Limb (tissue), 2 donors: ENCODE measurements around the gene ASB1.

Source experiments
- DNase-seq, 2 donors: peaks; one replicate each; pipeline ENCODE4 v3.0.0-alpha.2; 2016; ENCODE audit errors: extremely low spot score in 2 of 2

ASB1 gene

GRCh38 chr2:238466243-238466756 is 39.6 kb downstream of the ASB1 start:
- DNase-seq = peak; percentile 42 to 57

GRCh38 chr2:238467062-238467461 is 40.3 kb downstream of the ASB1 start:
- no peak for DNase-seq

DNA sequence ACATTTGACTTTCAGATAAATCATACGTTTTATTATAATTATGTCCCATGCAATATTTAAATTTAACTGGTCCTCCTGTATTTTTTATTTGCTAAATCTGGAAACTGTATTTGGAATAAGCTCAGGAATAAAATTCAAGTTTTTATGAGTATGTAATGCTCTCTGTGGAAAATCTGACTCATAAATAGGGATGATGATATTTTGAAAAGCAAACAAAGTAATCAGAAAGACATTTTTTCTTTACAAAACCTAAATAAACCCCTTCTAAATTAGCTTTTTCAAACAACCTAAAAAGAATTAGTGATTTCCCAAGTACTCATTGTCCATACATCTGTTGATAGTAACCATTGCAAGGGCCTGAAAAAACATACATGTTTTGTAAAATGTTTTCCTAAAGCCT is 41.1 kb downstream of the ASB1 start:
- no peak for DNase-seq

- no peak for DNase-seq
Measured at GRCh38 chr2:238469155-238469554, 42.4 kb downstream of the ASB1 start.

DNA sequence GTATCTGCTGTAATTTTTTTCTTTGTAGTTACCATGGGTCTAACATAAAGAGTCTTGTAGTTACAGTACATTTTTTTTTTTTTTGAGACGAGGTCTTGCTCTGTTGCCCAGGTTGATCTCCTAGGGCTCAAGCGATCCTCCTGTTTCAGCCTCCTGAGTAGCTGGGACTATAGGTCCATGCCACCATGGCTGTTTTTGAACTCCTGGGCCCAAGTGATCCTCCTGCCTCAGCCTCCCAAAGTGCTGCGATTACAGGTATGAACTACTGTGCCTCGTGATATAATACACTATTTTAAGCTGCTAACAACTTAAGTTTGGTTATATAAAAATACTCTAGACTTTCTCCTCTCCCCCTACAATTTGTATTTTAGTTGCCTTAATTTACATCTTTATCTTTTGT is 46.3 kb downstream of the ASB1 start:
- DNase-seq = no peak

- DNase-seq = no peak
Measured at GRCh38 chr2:238473523-238473922, 46.8 kb downstream of the ASB1 start.

DNA sequence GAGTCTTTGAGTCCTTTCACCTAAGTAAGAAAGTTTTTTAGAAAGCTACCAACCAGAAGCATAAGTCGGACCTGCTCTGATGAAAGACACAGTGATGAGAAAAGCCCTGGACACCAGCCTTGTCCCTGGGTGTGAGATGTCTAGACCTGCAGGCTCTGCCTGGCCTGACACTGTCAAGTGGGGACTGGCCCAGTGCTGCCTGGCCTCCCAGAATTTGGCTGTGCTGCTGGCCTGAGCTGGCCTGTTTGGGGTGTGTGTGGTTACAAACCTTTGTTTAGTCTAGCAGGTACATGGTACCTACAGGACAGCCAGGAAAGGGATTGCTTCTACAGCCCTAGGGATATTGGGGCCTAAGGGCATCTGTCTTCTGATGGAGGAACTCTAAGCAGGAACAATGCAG is 48.3 kb downstream of the ASB1 start:
- no peak for DNase-seq

- no peak for DNase-seq
Measured at GRCh38 chr2:238475566-238475965, 48.8 kb downstream of the ASB1 start.

GRCh38 chr2:238476258-238476657 is 49.5 kb downstream of the ASB1 start:
- DNase-seq = no peak

DNA sequence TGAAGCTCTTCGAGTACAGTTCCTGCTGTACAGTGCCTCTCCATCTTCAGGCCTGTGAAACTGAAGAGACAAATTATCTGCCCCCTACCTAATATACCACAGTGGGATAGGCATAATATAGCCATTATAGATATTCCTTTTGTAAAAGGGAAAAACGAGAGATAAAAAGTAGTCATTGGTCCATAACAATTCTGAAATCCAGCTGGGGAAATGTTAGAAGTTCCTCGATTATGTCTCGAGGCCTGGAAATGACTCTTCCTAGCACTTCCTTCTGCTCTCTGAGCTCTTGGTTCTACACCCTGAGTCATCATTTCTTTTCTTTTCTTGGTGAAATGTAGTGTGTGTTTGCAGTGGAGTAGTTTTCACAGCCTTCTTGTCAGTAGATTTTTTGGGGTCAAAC is 51.5 kb downstream of the ASB1 start:
- no peak for DNase-seq

DNA sequence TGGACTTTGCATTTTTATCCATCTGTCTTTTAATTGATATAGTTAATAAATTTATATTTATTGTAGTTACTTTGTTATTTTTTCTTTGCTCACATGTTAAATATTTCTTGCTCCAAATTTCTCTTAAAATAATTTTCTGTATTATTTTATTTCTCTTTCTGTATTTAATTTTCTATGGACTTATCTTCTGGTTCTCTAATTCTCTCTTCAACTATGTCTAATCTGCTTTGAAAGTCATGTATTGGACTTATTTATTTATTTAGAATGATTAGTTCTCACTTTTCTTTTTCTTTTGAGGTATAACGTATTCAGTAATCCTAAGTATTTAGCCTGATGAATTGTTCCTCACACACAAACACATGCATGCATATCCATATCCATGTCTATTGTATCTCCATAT is 53.1 kb downstream of the ASB1 start:
- DNase-seq = no peak

- no peak for DNase-seq
Measured at GRCh38 chr2:238483021-238483420, 56.3 kb downstream of the ASB1 start.

- no peak for DNase-seq
Measured at GRCh38 chr2:238483656-238484055, 56.9 kb downstream of the ASB1 start.

- DNase-seq = no peak
Measured at GRCh38 chr2:238484522-238485452, 58.1 kb downstream of the ASB1 start.

DNA sequence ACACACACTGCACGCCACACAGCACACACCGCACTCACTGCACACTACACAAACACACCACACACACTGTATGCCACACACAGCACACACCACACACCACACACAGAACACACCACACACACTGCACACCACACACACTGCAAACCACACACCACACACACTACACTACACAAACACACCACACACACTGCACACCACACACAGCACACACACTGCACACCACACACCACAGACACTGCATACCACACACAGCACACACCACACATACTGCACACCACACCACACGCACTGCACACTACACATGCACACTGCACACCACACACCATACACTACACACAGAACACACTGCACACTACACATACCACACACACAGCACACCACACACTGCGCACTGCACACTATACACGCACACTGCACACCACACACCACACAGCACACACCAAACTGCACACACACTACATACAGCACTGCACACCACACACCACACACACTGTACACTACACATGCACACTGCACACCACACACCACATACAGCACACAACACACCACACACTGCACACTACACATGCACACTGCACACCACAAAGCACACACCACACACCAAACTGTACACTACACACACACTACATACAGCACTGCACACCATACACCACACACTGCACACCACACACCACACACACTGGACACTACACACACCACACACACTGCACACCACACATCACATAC is 59.6 kb downstream of the ASB1 start:
- no peak for DNase-seq

DNA sequence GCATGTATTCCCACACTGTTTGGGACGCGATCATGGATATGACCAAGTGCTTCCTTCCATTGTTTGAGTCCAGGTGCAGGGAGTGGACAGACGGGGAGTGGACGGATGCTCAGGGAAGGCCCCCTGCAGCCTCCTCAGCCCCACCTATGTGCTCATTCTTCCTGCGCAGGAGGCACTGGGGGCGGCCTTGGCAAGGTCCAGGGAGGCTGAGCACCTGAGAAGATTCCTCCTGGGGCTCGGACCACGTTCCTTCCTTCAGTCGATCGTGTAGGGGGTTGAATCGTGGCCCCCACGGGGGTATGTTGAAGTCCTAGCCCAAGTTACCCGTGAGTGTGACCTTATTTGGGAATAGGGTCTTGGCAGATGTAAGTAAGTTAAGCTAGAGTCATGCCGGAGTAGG is 60.4 kb downstream of the ASB1 start:
- no peak for DNase-seq

- DNase-seq = no peak
Measured at GRCh38 chr2:238487652-238488346, 61.1 kb downstream of the ASB1 start.

DNA sequence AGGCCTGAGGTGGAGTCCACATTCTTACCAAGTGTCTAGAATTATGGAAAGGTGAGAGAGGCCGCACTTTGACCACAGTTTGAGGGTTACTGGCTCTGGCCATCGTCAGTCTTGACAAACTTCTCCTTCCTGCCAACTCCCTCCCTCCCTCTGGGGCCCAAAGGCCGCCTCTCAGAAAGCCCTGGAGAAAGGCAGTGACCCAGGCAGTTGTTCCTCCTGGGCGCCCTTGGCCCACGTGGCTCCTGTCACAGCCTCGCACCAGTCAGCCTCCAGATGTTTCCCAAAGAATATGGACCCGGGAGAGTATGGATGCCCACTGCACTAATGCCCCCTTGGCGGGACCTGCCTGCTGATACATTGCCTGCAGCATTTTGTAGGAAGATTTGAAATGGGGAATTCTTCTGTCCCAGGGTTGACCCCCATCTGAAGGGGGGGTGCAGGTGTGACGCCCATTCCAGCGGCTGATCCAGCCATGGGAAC is 61.7 kb downstream of the ASB1 start:
- no peak for DNase-seq

DNA sequence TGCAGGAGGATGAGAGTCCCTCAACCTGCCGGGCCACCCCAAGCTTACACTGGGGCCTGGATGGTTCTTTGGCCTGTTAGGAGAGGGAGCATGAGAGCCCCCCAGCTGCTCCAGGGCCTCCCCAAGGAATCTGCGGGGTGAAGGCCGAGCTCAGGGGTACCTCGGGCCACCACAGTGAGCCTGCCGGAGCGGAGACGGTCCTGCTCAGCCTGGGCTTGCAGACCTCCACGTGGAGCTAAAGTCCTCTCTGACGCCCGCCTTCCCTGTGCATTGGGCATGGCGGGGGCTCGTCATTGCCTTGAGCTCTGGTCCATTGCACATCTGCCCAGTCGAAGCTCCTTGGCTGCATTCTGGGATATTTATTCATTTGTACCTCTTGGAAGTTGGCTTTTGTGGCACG is 62.7 kb downstream of the ASB1 start:
- no peak for DNase-seq

DNA sequence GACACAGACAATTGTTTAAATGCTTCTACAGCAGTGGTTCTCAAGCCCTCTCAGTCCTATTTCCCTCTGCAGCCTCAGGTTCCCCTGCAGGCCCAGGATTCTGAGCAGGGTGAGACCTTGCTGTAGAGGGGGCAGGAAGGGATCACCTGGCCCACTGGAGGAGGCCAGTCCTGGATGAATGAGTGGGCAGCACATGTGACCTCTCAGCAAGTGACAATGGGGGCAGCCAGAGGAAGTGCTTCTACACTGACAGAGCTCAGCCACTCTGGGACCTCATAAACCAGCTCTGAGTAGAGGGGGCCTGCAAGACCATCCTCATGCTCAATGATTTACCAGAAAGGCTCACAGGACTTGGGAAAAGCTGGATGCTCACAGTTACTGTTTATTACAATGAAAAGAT is 63.2 kb downstream of the ASB1 start:
- no peak for DNase-seq

- no peak for DNase-seq
Measured at GRCh38 chr2:238492840-238493239, 66.1 kb downstream of the ASB1 start.

GRCh38 chr2:238493411-238493810 is 66.7 kb downstream of the ASB1 start:
- no peak for DNase-seq
